ENCODE data around the gene ANKRD65.
A peak's percentile ranks its signal among the peaks of the same experiment; 100 is the strongest.
"Not testable (repeated sequence)": the region's sequence is repeated elsewhere in the genome, so short reads cannot be mapped to it uniquely, and the experiment has no call there.

The ANKRD65 gene

GRCh38 chr1:1406821-1407635 lies 14.0 kb downstream of the ANKRD65 start, which contains the start of gene MRPL20:
Gene MRPL20 (minus strand): TSS chr1:1407293. CDS start chr1:1407217, 76 bp downstream.
- H3K23ac ChIP-seq (ENCODE audit: low read length in 2 of 2) = peak within 1 kb of the TSS in 1 of 2 experiments; percentile 21
- under 1% methylated on average over 92 of the region's 98 CpGs for WGBS
- H3K27ac ChIP-seq (ENCODE audit: low read length, poor library complexity, severe bottlenecking) = peak within 1 kb of the TSS; percentile 55
- no peaks in the 10 kb centered on the region for H3K9me3 ChIP-seq (ENCODE audit: control insufficient read depth, low read length)
- H3K36me3 ChIP-seq (ENCODE audit: control insufficient read depth in 1 of 2, insufficient read depth in 2 of 2, low read depth in 1 of 2, low read length in 2 of 2) = peaks cover 35 to 40% of the 10 kb centered on the region in 2 experiments
- H3K14ac ChIP-seq (ENCODE audit: low read length in 2 of 2) = peak within 1 kb of the TSS in 1 of 2 experiments; percentile 89
- H3K4ac ChIP-seq (ENCODE audit: low read depth in 1 of 2, low read length in 2 of 2) = peak within 1 kb of the TSS; percentile 72 to 98
- peak within 1 kb of the TSS; percentile 87 for H2BK120ac ChIP-seq (ENCODE audit: low read depth, low read length)
- peaks cover 13% of the 10 kb centered on the region for H3K79me1 ChIP-seq (replicated peaks; ENCODE audit: low read length, poor library complexity, severe bottlenecking)
- peak within 1 kb of the TSS; percentile 94 for H4K91ac ChIP-seq (ENCODE audit: low read length)
- no peaks in the 10 kb centered on the region for H3K27me3 ChIP-seq (ENCODE audit: control insufficient read depth in 1 of 2, insufficient read depth in 1 of 2, low read length in 2 of 2)
- H3K4me1 ChIP-seq (ENCODE audit: control insufficient read depth, insufficient read depth, low read depth, low read length) = peaks cover 19% of the 10 kb centered on the region
- peak within 1 kb of the TSS; percentile 100 for H4K8ac ChIP-seq (ENCODE audit: low read length)
- H2BK12ac ChIP-seq (ENCODE audit: low read length in 2 of 2) = no peak within 1 kb of the TSS
- H2BK15ac ChIP-seq (ENCODE audit: low read depth, poor library complexity, severe bottlenecking) = peak within 1 kb of the TSS; percentile 65
- peak within 1 kb of the TSS; percentile 31 for H2AK5ac ChIP-seq (ENCODE audit: low read length, severe bottlenecking)
- peak within 1 kb of the TSS; percentile 21 for H2BK5ac ChIP-seq (ENCODE audit: low read depth, low read length, poor library complexity, severe bottlenecking)
- H3K9ac ChIP-seq (ENCODE audit: low read length) = peak within 1 kb of the TSS; percentile 94
- peak within 1 kb of the TSS; percentile 92 to 98 for H3K18ac ChIP-seq (ENCODE audit: low read depth in 1 of 2, low read length in 2 of 2)
- peak within 1 kb of the TSS; percentile 91 to 95 for H3K4me3 ChIP-seq (ENCODE audit: insufficient read depth in 1 of 2, low read depth in 1 of 2, low read length in 2 of 2)
- DNase-seq = peak; percentile 92
- peak within 1 kb of the TSS; percentile 93 for H3K4me2 ChIP-seq (ENCODE audit: low read length, poor library complexity, severe bottlenecking)
- H2AFZ ChIP-seq (ENCODE audit: low read depth, low read length) = peak within 1 kb of the TSS; percentile 66

DNA sequence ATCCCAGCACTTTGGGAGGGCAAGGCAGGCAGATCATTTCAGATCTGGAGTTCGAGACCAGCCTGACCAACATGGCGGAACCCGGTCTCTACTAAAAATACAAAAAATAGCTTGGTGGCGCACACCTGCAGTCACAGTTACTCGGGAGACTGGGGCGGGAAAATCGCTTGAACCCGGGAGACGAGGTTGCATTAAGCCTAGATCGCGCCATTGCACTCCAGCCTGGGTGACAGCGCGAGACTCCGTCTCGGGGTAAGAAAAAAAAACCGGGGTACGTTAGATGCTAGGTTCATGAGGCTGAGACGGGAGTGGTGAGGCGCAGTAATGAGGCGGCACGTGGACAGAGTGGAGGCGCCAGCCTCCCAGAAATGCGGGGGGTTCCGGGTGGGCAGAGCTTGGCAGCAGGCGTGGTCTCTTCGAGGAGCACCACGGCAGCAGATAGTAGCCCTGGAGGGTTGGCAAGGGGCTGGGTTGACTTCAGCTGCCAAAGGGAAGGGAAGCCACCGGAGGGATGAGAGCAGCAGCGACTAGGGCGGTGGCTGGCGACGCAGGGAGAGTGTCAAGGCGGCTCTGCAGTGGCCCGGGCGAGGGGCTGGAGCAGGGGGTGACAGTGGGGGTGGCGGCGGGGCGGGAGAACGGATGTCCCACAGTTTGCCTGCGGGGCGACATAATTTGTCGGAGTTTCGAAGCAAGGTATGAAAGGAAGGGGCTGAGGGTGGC lies 14.8 kb downstream of the ANKRD65 start:
- Histone ChIP-seq H3K27ac (ENCODE audit: low read length, poor library complexity, severe bottlenecking) (no peak overlapping the region), H3K27me3 (ENCODE audit: control insufficient read depth in 1 of 2, insufficient read depth in 1 of 2, low read length in 2 of 2) (no peaks in the 10 kb centered on the region), H2BK120ac (ENCODE audit: low read depth, low read length) (no peak overlapping the region), H2BK15ac (ENCODE audit: low read depth, poor library complexity, severe bottlenecking) (no peak overlapping the region), H3K14ac (ENCODE audit: low read length in 2 of 2) (no peak overlapping the region), H2BK5ac (ENCODE audit: low read depth, low read length, poor library complexity, severe bottlenecking) (no peak overlapping the region), H3K79me1 (replicated peaks; ENCODE audit: low read length, poor library complexity, severe bottlenecking) (peaks cover 13% of the 10 kb centered on the region), H3K18ac (ENCODE audit: low read depth in 1 of 2, low read length in 2 of 2) (peak overlapping the region in 1 of 2 experiments; percentile 98), H2AK5ac (ENCODE audit: low read length, severe bottlenecking) (no peak overlapping the region), H2AFZ (ENCODE audit: low read depth, low read length) (peak overlapping the region; percentile 66), H3K9ac (ENCODE audit: low read length) (peak overlapping the region; percentile 94), H3K4me1 (ENCODE audit: control insufficient read depth, insufficient read depth, low read depth, low read length) (peaks cover 23% of the 10 kb centered on the region), H2BK12ac (ENCODE audit: low read length in 2 of 2) (no peak overlapping the region), H3K4ac (ENCODE audit: low read depth in 1 of 2, low read length in 2 of 2) (peak overlapping the region; percentile 72 to 98), H3K36me3 (ENCODE audit: control insufficient read depth in 1 of 2, insufficient read depth in 2 of 2, low read depth in 1 of 2, low read length in 2 of 2) (peaks cover 39 to 47% of the 10 kb centered on the region in 2 experiments), H3K4me3 (ENCODE audit: insufficient read depth in 1 of 2, low read depth in 1 of 2, low read length in 2 of 2) (peak overlapping the region; percentile 91 to 95), H3K23ac (ENCODE audit: low read length in 2 of 2) (no peak overlapping the region), H4K8ac (ENCODE audit: low read length) (peak overlapping the region; percentile 100), H3K9me3 (ENCODE audit: control insufficient read depth, low read length) (no peaks in the 10 kb centered on the region), H4K91ac (ENCODE audit: low read length) (peak overlapping the region; percentile 80), H3K4me2 (ENCODE audit: low read length, poor library complexity, severe bottlenecking) (peak overlapping the region; percentile 93)
- no peak for DNase-seq
- 54% methylated on average over 43 of the region's 43 CpGs for WGBS

- no peaks in the 10 kb centered on the region for H3K9me3 ChIP-seq (ENCODE audit: control insufficient read depth, low read length)
- no peak overlapping the region for H2BK5ac ChIP-seq (ENCODE audit: low read depth, low read length, poor library complexity, severe bottlenecking)
- WGBS = 93% methylated on average over 7 of the region's 7 CpGs
- H3K4me3 ChIP-seq (ENCODE audit: insufficient read depth in 1 of 2, low read depth in 1 of 2, low read length in 2 of 2) = no peak overlapping the region
- no peak overlapping the region for H2AK5ac ChIP-seq (ENCODE audit: low read length, severe bottlenecking)
- no peak overlapping the region for H2AFZ ChIP-seq (ENCODE audit: low read depth, low read length)
- H3K18ac ChIP-seq (ENCODE audit: low read depth in 1 of 2, low read length in 2 of 2) = no peak overlapping the region
- H3K9ac ChIP-seq (ENCODE audit: low read length) = no peak overlapping the region
- H4K8ac ChIP-seq (ENCODE audit: low read length) = no peak overlapping the region
- H3K23ac ChIP-seq (ENCODE audit: low read length in 2 of 2) = no peak overlapping the region
- no peak overlapping the region for H2BK15ac ChIP-seq (ENCODE audit: low read depth, poor library complexity, severe bottlenecking)
- peaks cover 36% of the 10 kb centered on the region for H3K4me1 ChIP-seq (ENCODE audit: control insufficient read depth, insufficient read depth, low read depth, low read length)
- H3K4ac ChIP-seq (ENCODE audit: low read depth in 1 of 2, low read length in 2 of 2) = no peak overlapping the region
- no peak overlapping the region for H2BK12ac ChIP-seq (ENCODE audit: low read length in 2 of 2)
- H3K27me3 ChIP-seq (ENCODE audit: control insufficient read depth in 1 of 2, insufficient read depth in 1 of 2, low read length in 2 of 2) = no peaks in the 10 kb centered on the region
- H3K14ac ChIP-seq (ENCODE audit: low read length in 2 of 2) = no peak overlapping the region
- H3K79me1 ChIP-seq (replicated peaks; ENCODE audit: low read length, poor library complexity, severe bottlenecking) = peaks cover 6% of the 10 kb centered on the region
- no peak for DNase-seq
- no peak overlapping the region for H2BK120ac ChIP-seq (ENCODE audit: low read depth, low read length)
- H3K27ac ChIP-seq (ENCODE audit: low read length, poor library complexity, severe bottlenecking) = no peak overlapping the region
- peaks cover 49 to 54% of the 10 kb centered on the region in 2 experiments for H3K36me3 ChIP-seq (ENCODE audit: control insufficient read depth in 1 of 2, insufficient read depth in 2 of 2, low read depth in 1 of 2, low read length in 2 of 2)
- H4K91ac ChIP-seq (ENCODE audit: low read length) = no peak overlapping the region
- H3K4me2 ChIP-seq (ENCODE audit: low read length, poor library complexity, severe bottlenecking) = no peak overlapping the region
These were observed 17.4 kb downstream of the ANKRD65 start for GRCh38 chr1:1403653-1404052.

DNA sequence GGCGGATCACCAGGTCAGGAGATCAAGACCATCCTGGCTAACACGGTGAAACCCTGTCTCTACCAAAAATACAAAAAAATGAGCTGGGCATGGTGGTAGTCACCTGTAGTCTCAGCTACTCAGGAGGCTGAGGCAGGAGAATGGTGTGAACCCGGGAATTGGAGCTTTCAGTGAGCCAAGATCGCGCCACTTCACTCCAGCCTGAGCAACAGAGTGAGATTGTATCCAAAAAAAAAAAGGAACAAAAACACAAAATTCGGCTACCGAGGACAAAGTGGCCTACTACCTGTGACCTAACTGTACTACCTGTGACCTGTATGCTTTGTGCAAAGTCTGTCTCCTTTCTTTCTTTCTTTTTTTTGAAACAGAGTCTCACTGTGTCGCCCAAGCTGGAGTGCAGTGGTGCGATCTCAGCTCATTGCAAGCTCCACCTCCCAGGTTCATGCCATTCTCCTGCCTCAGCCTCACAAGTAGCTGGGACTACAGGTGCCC lies 18.1 kb downstream of the ANKRD65 start:
- WGBS = over 99% methylated on average over 7 of the region's 9 CpGs
- not testable (repeated sequence) for H3K27ac ChIP-seq (ENCODE audit: low read length, poor library complexity, severe bottlenecking)

More for the DNA sequence above, 18.1 kb downstream of the ANKRD65 start:
- not testable (repeated sequence) for H2BK15ac ChIP-seq (ENCODE audit: low read depth, poor library complexity, severe bottlenecking); H3K18ac ChIP-seq (ENCODE audit: low read depth in 1 of 2, low read length in 2 of 2); H3K9me3 ChIP-seq (ENCODE audit: control insufficient read depth, low read length); H3K4ac ChIP-seq (ENCODE audit: low read depth in 1 of 2, low read length in 2 of 2); H2BK5ac ChIP-seq (ENCODE audit: low read depth, low read length, poor library complexity, severe bottlenecking); H2AK5ac ChIP-seq (ENCODE audit: low read length, severe bottlenecking); H2AFZ ChIP-seq (ENCODE audit: low read depth, low read length); H3K4me3 ChIP-seq (ENCODE audit: insufficient read depth in 1 of 2, low read depth in 1 of 2, low read length in 2 of 2); H3K23ac ChIP-seq (ENCODE audit: low read length in 2 of 2); H2BK12ac ChIP-seq (ENCODE audit: low read length in 2 of 2); H3K27me3 ChIP-seq (ENCODE audit: control insufficient read depth in 1 of 2, insufficient read depth in 1 of 2, low read length in 2 of 2); H3K9ac ChIP-seq (ENCODE audit: low read length); H3K4me2 ChIP-seq (ENCODE audit: low read length, poor library complexity, severe bottlenecking); H4K8ac ChIP-seq (ENCODE audit: low read length); H4K91ac ChIP-seq (ENCODE audit: low read length); H3K14ac ChIP-seq (ENCODE audit: low read length in 2 of 2); H2BK120ac ChIP-seq (ENCODE audit: low read depth, low read length); DNase-seq; H3K79me1 ChIP-seq (replicated peaks; ENCODE audit: low read length, poor library complexity, severe bottlenecking)
- Histone ChIP-seq H3K4me1 (ENCODE audit: control insufficient read depth, insufficient read depth, low read depth, low read length) (peaks cover 36% of the 10 kb centered on the region), H3K36me3 (ENCODE audit: control insufficient read depth in 1 of 2, insufficient read depth in 2 of 2, low read depth in 1 of 2, low read length in 2 of 2) (peaks cover 50 to 55% of the 10 kb centered on the region in 2 experiments)

Data from mesenchymal stem cell (in vitro differentiated cells and primary cell).